ENCODE results near the gene SIPA1L3.
"Not testable (repeated sequence)": the region's sequence is repeated elsewhere in the genome, so short reads cannot be mapped to it uniquely, and the experiment has no call there.

The SIPA1L3 gene

DNA sequence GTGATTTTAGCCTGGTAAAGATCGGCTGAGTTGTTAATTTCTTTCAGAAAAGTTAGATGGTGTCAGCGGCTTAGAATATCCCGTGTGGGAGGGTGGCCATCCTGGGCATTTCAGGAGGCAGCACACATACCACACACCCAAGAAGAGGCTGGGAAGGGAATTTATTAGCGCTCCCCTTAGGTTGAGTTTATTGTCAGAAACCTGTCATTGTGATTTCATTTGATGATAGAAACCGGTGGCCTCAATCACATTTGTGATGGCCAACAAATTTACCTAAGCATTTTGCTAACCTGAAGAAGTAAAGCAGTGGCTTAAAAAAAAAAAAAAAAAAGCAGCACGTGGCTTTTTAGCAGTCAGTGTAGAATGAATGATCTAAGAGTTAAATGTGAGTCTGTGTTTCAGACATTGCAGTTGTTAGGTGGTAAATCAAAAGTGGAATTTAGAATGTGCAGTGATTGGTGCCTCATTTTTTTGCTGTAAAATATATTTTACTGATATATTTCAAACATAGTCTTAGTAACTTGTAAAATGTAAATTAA is 2.7 kb downstream of the SIPA1L3 start:
- DNase-seq (ENCODE audit: low read depth), result no peak

DNA sequence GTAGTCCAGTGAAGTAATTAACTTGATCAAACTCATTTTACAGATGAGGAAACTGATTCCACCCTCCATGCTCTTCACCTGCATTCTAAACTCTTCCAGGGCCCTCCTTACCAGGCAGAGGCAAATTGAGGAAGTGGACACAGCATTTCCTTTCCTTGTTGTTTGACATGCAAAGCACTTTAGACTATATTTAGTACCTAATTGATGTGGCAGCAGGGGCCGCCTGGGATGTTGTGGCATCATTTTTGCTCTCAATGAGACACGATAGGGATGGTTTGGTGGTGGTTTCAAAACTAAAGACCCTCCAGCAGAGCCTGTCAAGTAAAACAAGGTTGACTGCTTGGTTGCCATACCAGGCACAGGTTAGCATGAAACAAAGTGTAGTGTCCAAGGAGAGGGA is 7.9 kb downstream of the SIPA1L3 start:
- DNase-seq (ENCODE audit: low read depth), result no peak

DNA sequence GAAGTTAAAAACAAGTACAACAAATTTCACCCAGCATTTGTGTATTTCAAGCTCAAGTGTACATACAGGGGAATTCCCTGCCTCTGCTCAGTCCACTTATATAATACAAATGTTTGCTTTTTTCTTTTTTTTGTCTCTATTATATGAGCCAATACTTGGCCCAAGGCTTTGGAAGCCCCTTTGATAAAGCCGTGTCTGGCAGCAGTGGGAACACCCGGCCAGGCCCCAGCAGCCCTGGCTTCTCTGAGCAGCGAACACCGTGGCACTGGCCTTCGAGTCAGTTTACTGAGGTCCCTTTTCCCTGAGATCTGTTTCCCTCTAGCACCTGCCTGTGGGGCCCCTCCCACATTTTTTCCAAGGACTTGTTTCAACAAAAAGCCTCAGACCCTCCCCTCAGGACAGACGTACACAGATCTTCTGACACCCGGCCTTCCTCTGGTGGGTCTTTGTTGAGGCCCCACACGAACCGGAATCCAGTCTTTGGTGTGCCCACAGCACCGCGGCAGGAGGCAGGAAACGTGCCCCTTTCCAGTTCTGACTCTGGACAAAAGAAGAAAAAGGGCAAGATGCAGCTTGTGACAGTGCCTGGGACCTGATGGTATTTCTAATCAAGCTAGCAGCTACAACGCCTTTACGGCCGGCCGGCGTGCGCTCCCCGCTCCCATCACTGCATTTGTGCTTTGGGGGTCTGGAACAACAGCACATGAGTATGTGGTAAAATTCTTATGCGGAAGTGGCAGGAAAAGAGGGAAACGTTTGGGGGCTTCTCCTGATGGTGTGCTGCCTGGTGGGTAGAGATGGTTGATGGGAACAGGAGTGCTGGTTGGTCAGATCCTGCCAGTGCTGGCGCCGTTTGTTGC is 13.8 kb downstream of the SIPA1L3 start:
- no peak for DNase-seq (ENCODE audit: low read depth)

DNA sequence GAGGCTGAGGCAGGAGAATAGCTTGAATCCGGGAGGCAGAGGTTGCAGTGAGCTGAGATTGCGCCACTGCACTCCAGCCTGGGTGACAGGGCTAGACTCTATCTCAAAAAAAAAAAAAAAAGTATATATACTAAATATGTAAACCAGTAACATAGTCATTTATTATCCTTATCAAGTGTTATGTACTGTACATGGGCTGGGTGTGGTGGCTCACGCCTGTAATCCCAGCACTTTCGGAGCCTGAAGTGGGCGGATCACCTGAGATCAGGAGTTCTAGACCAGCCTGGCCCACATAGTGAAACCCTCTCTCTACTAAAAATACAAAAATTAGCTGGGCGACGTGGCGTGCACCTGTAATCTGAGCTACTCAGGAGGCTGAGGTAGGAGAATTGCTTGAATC is 17.6 kb downstream of the SIPA1L3 start:
- not testable (repeated sequence) for DNase-seq (ENCODE audit: low read depth)

DNA sequence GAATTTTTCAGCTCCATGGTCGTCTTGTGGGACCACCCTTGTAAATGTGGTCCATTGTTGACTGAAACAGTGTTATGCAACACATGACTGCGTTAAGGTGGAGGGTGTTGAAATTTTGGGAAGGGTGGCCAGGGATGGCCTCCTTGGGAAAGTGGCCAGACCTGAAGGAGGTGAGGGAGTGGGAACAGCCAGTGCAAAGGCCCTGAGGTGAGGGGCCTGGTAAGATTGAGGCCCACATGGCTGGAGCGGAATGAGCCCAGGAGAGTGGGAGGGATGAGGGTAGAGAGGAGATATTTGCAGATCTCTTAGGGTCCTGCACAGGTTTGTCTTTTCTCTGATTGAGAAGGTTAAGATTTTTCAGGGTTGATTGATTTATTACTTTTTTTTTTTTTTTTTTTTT is 18.2 kb downstream of the SIPA1L3 start:
- no peak for DNase-seq (ENCODE audit: low read depth)

DNA sequence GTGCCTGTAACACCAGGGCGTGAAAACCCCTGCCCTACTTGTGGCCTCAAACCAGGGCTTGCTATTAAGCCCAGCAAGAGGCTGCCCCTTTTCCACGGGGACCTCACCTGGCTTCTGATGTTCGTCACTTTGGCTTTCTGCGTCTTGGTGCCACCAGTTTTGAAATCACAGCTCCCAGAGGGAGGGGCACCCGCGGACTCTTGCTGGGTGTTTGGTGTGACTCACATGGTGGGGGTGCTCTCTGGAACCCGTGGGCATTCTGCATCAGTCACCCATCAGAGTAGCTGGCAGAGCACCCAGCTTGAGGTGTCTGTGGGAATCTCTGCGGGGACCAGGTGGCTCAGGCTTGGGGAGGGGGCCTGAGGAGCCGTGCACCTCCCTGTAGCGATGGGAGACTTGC is 19.2 kb downstream of the SIPA1L3 start:
- no peak for DNase-seq (ENCODE audit: low read depth)

DNA sequence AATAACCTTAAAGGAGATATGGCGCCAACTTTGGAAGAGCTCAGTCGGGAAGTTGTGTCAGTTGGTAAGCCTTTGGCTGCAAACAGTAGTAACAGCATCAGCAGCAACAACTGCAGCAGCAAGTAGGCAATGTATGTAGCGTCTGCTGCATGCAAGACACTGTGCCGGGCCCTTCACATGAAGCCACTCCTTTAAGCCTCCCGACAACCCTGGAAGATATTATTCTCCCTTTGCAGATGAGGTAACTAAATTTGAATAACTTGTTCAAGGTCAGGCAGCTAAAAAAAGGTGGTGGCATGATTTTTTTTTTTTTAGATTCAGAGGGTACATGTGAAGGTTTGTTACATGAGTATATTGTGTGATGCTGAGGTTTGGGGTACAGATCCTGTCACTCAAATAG is 19.7 kb downstream of the SIPA1L3 start:
- DNase-seq (ENCODE audit: low read depth), result no peak

DNA sequence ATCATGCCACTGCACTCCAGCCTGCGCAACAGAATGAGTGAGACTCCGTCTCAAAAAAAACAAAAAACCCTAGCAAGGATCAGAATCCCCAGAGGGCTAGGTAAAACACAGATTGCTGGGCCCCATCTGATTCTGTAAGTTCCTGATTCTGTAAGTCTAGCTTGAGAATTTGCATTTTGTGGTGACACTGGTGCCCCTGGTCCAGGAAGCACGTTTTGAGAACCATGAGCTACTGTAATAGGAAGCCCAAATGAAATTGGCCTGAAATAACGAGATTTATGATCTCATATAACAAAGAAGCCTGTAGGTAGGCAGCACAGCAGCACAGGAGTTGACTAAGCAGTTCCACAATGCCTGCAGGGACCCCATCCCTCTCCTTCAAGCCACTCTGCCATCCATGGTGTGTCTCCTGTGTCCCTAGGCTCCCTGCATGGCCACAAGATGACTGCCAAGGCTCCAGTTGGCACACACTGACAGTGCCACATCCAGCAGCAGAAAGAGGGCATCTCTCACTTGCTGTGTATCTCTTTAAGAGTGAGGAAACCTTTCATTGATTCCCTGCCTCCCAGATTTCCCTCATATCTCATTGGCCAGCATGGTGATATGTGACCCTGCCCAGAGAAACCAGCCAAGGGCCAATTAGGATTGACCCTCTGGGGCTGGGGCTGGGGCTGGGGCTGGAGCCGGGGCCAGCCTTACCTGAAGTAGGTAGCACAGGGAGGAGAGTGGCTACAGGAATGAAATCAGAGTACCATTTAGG is 21.7 kb downstream of the SIPA1L3 start:
- DNase-seq (ENCODE audit: low read depth), result no peak

DNA sequence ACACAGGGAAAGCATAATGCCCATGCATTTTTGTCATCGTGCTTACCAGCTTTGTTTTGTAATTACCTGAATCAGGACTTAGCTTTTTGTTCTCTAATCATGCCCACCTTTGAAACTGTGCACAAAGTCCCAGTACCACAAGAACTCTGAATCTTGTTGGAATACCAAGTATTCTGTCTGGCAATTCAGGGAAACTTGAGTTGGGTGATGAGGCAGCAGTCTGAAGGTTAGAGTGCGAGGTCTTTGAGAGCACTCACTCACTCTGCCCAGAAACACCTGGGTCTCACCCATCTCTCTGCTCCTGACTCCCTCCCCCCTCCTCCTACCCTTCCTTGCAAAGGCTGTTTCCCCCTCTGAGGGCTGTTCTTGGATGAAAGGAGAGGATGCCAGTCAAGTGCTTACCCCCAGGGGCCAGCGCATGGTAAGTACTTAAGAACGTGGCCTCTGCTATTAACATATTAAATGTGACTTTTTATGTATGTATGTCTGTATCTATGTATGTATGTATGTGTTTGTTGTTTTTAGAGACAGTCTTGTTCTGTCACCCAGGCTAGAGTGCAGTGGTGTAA is 22.4 kb downstream of the SIPA1L3 start:
- DNase-seq (ENCODE audit: low read depth), result no peak

DNA sequence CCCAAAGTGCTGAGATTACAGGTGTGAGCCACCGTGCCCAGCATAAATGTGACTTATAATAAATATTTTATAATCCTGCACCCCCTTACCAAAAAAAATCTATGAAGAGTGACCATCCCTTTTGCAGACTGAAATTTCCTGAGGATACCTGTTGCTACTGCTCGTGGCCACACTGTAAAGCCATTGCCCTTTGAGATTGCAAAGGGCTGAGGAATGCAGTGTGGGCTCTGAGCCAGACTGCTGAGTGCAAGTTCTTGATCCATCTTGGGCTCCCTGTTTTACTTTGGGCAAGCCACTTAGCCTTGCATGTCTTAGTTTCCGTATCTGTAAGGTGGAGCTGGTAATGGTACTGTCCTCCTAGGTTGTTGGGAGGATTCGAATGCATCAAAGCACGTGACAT is 23.4 kb downstream of the SIPA1L3 start:
- no peak for DNase-seq (ENCODE audit: low read depth)

DNA sequence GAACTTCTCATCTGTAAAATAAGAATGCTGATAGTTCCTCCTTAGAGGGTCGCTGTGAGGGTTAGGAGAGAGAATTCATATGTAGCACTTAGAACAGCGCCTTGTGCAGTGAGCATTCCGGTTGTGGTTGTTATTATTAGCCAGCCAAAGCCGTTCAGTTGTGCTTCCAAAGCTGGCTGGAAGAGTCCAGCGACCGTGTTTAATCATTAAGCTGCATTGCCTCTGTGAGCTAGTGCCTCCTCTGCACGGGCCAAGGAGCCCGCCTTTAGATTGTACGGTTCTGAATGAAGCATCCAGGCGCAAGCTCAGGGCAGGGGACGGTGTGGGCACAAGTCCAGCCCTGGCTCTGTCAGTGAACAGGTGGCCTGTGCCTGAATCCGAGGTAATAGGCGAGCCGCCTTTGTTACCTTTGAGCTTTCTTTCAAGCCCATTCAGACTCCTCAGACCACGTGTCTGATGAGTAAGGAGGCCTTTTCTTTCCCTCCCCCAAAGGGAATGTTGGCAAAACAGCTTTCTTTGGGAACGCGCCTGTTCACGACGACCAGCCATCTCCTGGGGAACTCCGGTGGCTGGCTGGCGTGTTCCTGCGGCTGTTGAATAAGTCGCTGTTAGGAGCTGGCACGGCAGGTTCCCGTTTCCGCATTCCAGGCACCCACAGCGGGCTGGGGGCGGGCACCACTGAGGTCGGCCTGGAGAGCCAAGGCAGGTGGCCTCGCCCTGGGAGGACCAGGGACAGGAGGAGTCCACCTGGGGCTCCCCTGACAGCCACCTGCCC is 25.1 kb downstream of the SIPA1L3 start:
- no peak for DNase-seq (ENCODE audit: low read depth)

DNA sequence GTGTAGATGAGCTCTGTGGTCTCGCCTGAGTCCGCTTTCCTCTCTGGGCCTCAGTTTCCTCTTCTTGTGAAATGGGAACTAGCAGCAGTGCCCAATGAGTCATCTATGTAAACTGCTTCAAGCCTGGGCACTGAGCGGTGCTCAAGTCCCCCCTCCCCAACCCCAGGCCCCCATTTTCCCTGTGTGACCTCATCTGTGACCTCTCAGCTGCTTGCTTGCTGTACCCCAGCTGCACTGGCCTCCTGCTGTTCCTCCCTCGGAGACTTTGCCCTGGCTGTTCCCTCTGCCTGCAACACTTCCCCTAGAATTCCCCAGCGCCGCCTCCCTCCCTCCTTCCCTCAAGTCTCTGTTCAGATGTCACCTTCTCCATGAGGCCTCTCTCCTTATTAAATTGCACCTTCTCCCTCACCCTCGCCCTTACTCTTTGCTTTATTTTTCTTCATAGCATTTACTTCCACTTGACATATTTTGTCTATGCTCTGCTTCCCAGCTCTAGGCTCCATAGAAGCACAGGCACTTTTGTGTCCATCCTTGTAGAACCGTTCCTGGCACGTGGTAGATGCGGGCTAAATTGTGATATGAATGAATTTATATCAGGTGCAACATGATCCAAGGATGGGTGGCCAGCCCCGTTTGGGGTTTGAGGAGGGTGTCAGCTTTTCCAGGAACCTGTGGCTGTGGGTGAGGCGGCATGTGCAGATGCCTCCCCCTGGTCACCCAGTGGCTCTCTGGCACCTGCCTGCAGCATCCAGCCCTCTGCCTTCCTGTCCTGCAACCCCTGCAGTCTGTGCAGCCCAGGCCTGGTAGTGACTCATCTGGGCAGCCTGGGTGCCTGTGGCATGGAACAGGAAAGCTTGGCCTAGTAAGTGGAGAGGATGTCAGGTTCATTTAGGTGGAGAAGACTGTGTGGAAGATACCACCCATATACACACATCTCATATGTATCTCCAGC is 26.3 kb downstream of the SIPA1L3 start:
- DNase-seq (ENCODE audit: low read depth), result no peak

DNA sequence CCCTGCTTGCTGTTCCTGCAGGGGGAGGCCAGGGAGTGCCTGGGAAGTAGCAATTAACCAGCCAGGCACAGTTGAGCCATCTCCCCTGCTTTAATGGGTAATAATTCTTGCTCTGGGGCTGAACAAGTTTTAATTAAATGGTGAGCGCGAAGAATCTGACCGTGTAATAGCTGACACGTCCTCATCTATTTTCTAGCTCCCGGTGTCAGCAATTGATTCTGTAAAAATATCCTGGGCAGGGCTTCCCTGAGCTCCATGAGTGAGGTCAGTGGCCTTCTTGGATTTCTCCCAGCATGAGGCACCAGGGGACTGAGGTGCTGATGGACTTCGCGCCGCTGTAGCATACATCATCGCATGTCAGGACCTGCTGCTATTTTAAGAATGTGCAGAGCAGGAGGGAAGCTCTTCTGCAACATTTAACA is 26.9 kb downstream of the SIPA1L3 start:
- DNase-seq (ENCODE audit: low read depth), result no peak

DNA sequence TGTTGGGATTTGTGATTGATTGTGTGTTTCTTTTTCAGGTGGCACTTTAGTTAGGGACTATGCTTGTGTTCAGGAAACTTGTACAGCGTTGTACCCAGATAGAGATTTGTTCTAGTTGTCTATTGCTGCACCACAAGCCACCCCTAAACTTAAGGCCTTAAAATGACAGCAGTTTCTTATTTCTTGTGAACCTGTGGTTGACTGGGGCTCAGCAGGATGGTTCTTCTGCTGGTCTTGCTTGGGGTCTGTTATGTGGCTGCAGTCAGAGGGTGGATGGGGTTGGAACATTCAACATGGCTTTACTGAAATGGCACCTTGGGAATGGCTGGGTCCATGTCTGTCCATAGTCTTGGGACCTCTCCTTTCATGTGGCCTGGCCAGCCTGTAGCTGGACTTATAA is 28.3 kb downstream of the SIPA1L3 start:
- DNase-seq (ENCODE audit: low read depth), result no peak

DNA sequence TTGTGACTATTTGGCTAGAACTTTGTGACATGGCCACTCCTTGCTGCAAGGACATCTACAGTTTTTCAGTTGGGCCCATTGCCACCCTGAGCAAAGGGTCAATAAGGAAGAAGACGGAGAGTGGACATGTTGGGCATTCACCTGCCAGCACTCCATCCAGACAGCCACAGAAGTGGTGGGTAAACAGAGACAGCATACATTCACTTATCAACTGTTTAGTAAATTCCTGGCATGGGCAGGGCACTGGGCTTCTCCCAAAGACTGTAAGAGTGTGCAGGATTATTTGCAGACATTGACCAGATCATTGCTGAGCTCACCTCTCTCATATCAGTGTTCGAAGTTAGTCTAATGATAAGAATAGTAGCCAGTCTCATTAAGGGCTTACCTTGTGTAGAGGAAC is 29.2 kb downstream of the SIPA1L3 start:
- no peak for DNase-seq (ENCODE audit: low read depth)

DNA sequence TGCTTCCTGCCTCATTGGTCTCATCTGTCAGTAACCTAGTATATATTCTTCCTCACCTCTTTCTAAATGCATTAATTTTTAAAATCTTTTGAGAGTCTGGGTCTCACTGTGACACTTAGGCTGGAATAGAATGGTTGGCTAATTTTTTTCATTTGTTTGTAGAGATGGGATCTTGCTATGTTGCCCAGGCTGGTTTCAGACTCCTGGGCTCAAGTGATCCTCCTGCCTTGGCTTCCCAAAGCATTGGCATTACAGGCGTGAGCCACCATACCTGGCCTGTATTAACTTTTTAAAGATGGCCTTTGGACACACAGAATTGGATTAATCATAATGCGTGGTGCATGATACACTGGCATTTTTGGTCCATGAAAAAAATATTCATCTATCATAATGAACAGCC is 29.9 kb downstream of the SIPA1L3 start:
- DNase-seq (ENCODE audit: low read depth), result no peak

DNA sequence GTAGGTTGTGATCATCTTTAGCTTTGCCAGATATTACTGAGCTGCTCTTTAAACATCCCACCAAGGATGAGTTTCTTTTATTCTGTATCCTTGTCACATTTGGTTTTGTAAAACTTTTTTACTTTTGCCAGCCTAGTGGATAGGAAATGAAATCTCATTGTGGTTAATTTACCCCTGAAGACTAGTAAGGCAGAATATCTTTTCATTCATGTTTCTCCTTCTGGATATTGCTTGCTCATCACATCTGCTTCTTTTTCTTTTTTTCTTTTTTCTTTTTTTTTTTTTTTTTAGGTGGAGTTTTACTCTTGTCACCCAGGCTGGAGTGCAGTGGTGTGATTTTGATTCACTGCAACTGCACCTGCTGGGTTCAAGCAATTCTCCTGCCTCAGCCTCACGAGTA is 31.3 kb downstream of the SIPA1L3 start:
- no peak for DNase-seq (ENCODE audit: low read depth)

DNA sequence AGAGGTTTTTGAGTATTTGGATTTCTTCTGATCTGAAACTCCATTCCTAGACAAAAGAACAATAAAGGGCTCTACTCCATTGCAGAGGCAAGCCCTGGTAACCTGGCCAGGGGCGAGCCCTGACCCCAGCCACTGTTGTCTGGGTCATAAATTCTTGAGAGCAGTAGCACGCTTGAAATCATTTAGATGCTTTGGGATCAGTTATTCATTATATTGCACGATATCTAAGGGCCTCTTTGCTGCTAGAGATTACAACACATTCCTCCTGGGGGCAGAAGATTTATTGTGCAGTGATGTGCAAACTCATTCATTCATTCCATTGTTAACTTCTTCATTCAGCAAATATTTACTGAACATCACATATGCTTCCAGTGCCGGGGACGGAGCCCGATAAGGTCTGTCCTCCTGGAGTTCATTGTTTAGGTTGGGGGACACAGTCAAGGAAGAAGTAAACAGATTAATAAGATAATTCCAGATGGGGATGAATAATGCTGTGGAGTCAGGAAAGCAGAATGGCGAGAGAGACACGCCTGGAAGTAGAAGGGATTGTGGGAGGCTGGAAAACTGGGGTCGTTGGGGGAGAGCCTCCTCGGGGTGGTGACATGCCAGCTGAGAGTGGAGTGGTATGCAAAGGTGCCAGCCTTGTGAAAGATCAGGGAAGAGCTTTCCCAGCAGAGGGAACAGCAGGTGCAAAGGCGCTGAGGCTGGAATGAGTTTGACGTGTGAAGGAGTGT is 34.9 kb downstream of the SIPA1L3 start:
- no peak for DNase-seq (ENCODE audit: low read depth)

DNA sequence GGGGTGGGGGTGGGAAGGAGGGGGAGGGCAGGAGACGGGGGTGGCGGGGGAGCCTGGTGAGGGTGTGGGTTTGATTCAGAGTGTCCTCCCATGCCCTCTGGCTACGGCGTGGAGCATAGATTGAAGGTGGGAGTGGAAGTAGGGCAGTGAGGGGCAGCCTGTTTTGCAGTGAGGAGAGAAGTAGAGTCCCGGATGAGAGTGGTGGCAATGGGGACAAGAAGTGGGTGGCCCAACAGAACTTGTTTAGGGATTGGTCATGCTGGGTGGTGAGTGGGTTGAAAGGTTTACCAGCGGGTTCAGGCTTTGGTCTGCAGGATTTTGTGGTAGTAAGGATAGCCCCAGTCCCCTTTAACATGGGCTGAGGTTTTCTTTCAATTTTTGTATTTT is 35.5 kb downstream of the SIPA1L3 start:
- no peak for DNase-seq (ENCODE audit: low read depth)

DNA sequence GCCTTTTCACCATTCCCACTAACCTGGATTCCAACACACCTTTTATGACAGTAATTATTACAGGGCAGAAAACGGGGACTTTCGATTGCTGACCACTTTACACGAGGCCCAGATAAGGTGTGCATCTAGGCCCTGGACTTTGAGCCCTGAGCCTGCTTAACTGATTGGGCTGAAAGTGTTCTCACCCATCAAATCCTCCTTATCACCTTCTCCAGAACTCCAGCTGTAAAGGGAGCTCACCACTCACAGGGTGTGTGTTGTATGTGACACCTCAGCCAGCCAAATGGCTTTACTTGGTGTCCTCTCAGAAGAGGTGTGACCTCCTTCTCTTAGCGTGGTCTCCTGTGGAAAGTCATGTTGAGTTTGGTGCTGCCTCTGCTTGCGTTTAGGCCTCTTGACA is 36.5 kb downstream of the SIPA1L3 start:
- no peak for DNase-seq (ENCODE audit: low read depth)
